HG03103 (cell line): ENCODE measurements around the gene BTBD16.

Experiments used
- ATAC-seq: cut with Tn5 transposase; IDR thresholded peaks from one replicate; pipeline ENCODE4 v1.9.1; 2021; ENCODE audit warnings: low read depth; ENCODE audit not compliant: unreplicated experiment

The BTBD16 gene

GRCh38 chr10:122336332-122336731, 65.2 kb downstream of the BTBD16 start:
- ATAC-seq, result no peak

- no peak for ATAC-seq
These were observed 65.9 kb downstream of the BTBD16 start for GRCh38 chr10:122336961-122337360.

- ATAC-seq, result no peak
These were observed 67.7 kb downstream of the BTBD16 start for GRCh38 chr10:122338609-122339441.

GRCh38 chr10:122341141-122341810, 70.2 kb downstream of the BTBD16 start:
- ATAC-seq, result no peak

- ATAC-seq, result no peak
These were observed 71.4 kb downstream of the BTBD16 start for GRCh38 chr10:122342293-122343134.

- ATAC-seq, result no peak
These were observed 72.2 kb downstream of the BTBD16 start for GRCh38 chr10:122343135-122343800.

- ATAC-seq, result no peak
These were observed 72.8 kb downstream of the BTBD16 start for GRCh38 chr10:122343936-122344335.

- no peak for ATAC-seq
These were observed 73.7 kb downstream of the BTBD16 start for GRCh38 chr10:122344741-122345258.

GRCh38 chr10:122346326-122346950, 75.3 kb downstream of the BTBD16 start:
- no peak for ATAC-seq

GRCh38 chr10:122347170-122347841, 76.2 kb downstream of the BTBD16 start:
- no peak for ATAC-seq

GRCh38 chr10:122348512-122348911, 77.4 kb downstream of the BTBD16 start:
- ATAC-seq, result no peak

GRCh38 chr10:122348935-122349361, 77.9 kb downstream of the BTBD16 start:
- no peak for ATAC-seq

- ATAC-seq, result no peak
These were observed 78.8 kb downstream of the BTBD16 start for GRCh38 chr10:122349758-122350369.

GRCh38 chr10:122350893-122351292, 79.8 kb downstream of the BTBD16 start:
- no peak for ATAC-seq

GRCh38 chr10:122352817-122353525, 81.9 kb downstream of the BTBD16 start:
- ATAC-seq, result no peak

- ATAC-seq, result no peak
These were observed 83.3 kb downstream of the BTBD16 start for GRCh38 chr10:122354383-122354782.

GRCh38 chr10:122357685-122358084, 86.6 kb downstream of the BTBD16 start:
- no peak for ATAC-seq

- no peak for ATAC-seq
These were observed 88.5 kb downstream of the BTBD16 start for GRCh38 chr10:122359621-122360020.
